SK-N-MC (cell line): Measurements from ENCODE around the gene PTRHD1.

ENCODE experiments used
- EZH2 ChIP-seq: fragments of 200-600 bp; sonication (generic); IDR thresholded peaks from one replicate; pipeline ENCODE4 v1.6.1; 2017; ENCODE audit warnings: antibody characterized with exemption
- FOXP2 ChIP-seq: optimal IDR thresholded peaks from 2 replicates; pipeline ENCODE3; 2011; ENCODE audit warnings: mild to moderate bottlenecking, moderate library complexity; ENCODE audit not compliant: insufficient read depth; ENCODE audit errors: extremely low read length, control extremely low read depth
- POLR2AphosphoS5 ChIP-seq: IDR thresholded peaks from 2 replicates; pipeline ENCODE4 v1.6.1; 2012; ENCODE audit warnings: mild to moderate bottlenecking, low read depth, low read length, borderline replicate concordance

DNA sequence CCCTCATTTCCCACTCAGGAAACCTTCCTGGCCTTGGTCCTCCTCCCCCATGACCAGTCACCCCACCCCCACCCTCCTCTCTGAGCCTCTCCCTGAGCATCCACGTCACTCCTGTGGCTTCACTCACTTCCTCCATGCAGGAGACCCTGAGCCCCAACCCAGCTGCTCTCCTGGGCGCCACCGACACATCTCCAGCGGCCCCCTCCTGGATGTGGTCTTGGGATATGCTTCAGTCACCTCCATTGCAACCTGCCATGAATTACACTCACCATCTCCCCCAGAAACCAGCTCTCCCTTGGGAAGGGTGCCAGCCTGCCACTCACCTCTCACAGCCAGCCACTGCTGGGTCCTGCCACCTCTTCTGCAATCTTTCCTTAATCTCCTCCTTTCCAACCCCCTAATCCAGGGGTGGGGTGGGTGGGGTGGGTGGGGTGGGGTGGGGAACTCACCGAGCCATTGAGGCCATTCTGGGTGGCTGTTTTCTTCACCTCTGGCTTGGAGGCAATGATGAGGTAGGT lies 44.9 kb upstream of the PTRHD1 start:
- TF ChIP-seq EZH2, result no peak
- TF ChIP-seq POLR2AphosphoS5, result no peak
- no peak for TF ChIP-seq FOXP2
